ENCODE measurements around the gene GALT.
"Not testable (repeated sequence)": the region's sequence is repeated elsewhere in the genome, so short reads cannot be mapped to it uniquely, and the experiment has no call there.

Gene GALT

DNA sequence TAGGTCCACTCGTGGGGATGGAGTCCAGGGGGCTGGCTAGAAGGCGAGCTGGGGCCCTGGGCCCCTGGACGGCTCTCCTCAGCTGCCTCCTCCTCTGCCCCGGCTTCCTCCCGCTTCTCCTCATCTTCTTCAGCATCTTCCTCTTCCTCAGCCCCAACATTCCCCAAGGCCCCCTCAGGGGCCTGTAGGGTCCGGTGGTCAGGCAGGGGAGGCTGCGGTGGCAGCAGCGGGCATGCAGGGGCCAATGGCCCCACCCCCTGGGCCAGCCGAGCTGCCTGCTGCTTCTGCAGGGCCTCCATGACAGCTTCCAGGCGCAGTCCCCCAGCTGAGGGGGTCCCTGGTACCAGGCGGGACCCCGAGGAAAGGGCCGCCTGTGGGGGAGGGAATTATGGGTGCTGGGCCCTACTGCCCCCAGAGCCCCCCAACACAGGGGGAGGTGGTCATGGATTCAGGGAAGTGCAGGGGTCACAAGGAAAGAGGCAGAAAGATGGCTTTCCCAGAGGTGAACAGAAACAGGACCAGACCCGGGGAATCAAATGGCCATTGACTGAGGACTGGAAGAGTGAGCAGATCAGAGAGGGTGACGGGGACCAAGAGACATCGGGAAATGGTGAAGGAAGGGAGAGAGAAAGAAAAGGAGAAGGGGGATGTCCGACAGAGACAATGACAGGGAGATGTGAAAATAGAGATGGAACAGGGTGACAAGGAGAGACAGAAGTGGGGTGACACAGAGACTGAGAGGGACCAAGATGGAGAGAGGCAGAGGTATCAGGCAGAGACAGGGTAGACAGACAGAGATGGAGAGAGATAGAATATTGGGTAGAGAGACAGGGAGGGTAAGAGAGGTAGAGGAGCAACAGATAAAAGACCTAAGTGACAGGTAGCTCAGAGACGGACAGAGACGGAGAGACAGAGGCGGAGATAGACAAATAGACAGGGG, 18.5 kb upstream of the GALT start:
- DNase-seq, result no peak

DNA sequence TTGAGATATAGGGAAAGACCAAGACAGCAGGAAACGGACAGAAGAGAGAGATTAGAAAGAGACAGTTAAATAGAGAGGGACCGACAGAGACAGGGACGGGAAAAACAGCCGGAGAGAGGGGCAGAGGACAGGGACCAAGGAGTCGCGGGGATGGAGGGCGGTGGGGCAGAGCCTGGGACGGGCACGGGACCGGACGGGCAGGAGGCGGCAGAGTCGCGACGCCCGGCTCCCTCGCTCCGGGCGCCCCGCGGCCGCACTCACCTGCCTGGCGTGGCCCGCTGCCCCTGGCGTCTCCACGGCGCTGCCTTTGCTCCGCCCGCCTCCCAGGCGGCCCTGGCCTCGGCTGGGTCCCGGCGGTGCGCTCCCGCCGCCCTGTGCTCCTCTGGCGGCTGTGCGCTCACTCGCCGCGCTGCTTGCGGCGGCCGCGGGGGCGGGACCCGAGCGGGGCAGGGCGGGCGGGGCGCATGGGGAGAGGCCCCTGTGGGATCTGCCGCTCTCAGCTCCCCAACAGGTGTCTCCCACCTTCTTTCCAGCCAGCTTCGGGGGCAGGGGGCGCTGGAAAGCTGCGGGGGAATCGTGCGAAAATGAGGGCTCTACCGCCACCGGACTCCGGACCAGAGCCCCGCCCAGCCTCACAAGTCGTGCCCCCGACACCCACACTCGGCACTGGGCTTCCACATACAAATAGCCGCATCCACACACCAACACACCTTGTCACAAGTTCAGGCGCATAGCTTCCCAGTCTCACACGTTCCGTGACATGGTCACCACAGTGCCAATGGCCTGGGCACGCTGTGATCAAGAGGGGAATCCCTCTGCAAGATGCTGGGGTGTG, 17.6 kb upstream of the GALT start, which contains the start of gene ARID3C:
ARID3C (minus strand) TSS at position 411 of the 835 bp plus-strand sequence. CDS start 1,052 bp downstream, outside the sequence.
- no peak for DNase-seq

DNA sequence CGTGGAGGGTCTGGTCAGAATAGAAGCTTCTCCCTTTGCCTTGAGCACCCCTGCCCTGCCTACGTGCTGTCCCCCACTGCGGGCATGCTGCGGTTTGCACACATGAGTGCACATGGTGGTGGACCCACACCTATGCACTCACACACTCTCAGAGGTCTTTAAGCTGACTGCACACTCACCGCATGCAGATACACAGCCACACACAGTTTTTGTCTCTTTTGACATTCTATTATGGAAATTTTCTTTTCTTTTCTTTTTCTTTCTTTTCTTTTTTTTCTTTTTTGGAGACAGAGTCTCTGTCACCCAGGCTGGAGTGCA, 17.0 kb upstream of the GALT start:
- DNase-seq, result no peak

DNA sequence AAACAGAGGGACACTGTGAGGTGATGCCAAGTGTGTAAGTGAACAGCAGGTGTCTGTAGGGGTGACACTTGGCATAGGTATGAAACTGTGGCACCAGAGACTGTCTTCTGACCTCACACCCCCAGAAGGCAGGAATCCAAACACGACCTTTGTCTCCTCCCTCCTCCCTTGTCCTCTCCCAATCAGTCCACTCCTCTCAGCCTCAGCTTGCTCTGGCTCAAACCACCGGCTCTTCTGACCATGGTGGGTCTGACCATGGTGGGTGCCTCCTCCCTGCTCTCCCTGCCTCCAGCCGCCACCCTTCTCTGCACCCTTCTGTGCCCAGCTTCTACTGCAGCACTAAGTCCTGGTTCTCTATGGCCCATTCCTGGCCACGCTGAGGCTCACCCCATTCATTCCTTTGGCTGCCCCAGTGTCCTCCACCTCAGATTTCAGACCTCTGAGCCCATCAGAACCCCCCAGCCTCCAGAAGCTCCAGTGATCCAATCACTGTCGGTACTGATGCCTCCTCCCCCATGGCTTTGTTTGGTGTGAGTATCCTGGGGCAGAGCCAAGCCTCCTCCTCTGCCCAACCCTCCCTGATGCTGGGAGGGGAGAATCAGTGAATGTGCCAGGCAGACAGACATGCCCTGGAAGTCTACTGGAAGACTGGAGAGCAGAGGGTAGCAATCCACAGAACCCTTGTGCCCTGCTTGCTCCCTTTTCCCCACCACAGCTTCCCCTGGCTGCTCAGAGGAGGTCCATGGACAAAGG, 15.9 kb upstream of the GALT start:
- DNase-seq, result no peak

DNA sequence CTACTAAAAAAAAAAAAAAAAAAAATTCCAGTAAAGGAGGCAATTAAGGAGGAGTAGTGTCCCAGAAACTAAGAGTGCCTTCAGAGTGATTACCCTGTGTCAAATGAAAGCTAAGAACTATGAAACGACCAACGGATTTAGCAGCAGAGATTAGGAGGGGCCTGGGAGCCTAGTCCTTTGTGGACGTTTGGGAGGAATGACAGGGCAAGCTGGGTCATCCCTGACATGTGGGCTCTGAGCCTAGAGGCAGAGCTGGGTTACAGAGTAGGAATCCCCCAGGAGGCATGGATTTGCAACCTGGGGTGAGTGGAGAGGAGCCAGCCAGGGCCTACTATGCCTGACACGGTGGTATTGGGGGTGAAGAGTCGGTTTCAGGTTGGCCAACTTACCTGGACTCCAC, 13.3 kb upstream of the GALT start:
- no peak for DNase-seq

DNA sequence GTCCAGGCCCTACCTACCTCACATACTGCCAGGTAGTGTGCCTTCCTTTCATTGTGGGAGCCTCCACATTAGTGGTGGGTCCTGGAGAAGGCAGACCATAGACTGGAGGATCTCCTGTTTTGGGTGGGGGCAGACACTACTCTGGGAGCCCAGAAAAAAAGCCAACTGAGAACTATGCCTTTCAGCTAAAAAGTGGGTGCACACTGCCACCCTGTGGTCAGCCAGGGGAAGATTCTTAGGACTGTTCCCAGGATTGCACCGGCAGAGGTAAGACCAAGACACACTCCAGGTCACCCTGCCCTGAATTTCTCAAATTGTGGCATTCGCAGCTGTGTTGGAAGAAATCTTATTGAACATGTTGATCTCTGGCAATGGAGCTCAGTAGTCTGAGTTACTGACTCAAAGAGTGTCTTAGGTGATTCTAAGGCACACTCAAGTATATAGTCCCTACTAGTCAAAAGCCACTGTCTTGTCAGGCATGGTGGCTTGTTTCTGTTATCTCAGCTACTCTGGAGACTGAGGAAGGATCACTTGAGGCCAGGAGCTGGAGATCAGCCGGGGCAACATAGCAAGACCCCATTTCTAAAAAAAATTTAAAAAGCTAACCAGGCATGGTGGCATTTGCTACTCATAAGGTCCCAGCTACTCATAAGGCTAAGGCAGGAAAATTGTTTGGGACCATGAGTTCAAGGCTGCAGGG, 12.5 kb upstream of the GALT start:
- DNase-seq, result peak; percentile 61

DNA sequence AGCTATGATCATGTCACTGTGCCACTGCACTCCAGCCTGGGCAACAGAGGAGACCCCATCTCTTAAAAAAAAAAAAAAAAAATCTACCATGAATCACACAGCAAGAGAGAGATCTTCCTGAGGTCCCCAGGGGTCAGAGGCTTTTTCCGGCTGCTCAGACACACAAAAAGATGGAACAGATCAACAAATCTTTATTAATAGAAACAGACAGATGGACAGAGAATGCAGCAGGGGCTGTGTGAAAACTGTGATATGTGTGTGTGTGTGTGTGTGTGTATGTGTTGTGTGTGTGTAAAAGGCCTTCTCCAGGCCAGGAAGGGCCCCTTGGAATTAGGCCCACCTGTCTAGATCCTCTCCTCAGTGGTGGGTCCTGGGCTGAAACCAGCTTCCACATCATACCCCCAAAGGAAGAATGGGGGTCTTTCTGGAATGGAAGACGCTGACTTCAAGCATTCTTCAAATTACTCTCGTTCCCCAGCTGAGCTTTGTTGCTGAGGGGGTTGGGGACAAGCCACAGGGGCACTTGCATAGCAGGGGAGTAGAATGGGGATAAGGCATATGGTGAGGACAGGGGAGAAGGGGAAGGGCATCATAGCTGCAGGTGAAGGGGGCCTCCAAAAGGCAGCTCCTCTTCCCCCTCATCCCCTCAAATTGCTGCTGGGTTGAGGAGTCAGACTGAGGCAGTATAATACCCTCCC, 11.8 kb upstream of the GALT start:
- no peak for DNase-seq

DNA sequence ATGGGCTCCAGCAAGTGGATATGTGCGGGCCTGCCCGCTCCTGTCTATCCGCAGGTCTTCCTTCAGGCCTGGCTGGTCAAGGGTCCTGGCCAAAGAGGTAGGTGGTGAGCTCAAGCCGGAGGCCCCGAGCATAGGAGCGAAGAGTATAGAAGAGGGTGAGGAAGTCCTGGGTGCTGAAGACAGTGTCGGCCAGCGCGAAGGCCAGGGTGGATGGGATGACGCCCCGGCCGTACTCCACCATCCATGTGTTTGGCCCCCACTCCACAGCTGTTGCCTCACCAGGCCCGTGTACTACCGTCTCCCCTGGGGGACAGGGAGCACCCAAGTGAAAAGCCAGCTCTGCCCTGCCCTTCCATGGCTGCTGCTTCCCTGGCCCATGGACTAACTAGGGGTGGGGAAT, 10.9 kb upstream of the GALT start:
- DNase-seq, result no peak

DNA sequence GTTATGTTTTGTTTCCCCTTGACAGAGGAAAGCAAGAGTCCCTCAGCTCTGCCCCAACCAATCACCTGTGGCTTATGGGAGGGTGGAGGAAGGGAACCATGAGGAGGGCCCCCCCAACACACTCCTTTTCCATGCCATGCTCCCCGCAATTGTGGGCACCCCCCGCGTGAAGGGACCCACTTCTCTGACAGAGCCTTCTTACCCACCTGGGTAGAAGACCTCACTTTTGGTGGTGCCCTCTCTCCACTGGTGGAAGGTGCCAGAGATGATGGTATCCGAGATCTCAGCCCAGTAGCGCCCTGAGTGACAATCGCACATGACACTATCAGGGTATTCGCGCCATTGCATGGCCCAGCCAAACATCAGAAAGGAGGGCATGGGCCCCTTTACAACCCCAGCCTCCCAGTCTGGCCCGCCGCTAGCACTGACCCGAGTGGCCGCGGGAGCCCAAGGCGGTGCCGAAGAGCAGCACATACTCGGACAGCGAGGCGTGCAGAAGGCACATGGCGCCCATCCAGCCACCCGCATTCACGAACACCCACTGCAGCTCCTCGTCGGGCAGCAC, 9.6 kb upstream of the GALT start:
- no peak for DNase-seq

DNA sequence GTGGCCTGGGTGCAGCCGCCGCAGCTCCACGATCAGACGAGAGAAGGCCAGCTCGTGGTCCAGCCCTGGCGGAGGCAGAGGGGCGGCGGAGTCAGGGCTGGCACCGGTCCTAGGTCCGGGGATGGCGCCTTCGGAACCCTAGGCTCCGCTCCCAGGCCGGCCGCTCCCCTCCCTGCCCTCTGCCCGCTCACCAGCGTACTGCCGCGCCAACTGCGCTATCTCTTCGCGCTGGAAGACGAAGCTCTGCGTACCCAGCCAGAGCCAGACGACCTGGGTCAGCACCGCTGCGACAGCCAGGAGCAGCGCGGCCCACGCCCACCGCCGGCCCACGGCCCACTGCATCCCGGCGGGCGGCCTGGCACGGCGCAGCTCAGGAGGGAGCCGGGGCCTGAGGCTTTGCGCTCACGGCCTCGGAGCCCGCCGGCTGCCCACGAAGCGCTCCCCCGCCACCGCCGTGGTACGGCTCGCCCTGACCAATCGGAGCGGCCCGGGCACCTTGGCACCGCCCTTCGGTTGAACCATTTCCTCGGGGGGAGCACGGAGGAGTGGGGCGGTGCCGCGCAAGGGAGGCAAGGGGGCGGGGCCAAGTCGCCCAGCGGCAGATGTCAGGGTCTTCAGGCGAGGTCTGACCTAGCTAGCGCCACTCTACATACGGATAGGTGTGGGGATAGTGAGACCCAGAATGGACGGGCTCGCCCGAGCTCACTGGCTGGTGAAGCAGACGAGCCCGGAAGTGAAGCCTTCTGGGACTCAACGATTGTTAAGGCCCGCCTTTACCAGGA, 8.9 kb upstream of the GALT start, which contains the start of gene SIGMAR1:
SIGMAR1 (minus strand) TSS at position 432 of the 782 bp plus-strand sequence; CDS start at position 342, 90 bp downstream.
- DNase-seq, result peak; percentile 95

DNA sequence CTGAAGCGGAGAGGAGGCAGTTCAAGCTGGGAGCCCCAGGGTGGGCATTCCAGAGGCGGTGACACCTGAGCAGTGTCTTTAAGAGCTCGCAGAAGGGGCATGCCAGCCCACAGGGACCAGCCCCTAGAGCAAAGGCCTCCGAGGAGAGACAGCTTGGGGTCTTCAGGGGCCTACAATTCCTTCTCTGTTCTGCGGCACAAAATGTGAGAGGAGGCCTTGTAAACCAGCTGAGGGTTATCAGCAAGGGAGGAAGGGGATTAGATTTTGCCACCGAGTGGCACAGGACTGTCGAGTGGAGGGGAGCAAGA, 8.4 kb upstream of the GALT start:
- DNase-seq, result no peak

DNA sequence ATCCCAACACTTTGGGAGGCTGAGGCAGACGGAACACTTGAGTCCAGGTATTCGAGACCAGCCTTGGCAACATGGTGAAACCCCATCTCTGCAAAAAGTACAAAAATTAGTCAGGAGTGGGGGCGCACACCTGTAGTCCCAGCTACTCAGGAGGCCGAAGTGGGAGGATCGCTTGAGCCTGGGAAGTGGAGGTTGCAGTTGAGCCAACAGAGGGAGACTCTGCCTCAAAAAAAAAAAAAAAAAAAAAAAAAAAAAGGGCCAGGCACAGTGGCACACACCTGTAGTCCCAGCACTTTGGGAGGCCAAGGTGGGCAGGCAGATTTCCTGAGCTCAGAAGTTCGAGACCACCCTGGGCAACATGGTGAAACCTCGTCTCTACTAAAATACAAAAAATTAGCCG, 7.2 kb upstream of the GALT start:
- not testable (repeated sequence) for DNase-seq

DNA sequence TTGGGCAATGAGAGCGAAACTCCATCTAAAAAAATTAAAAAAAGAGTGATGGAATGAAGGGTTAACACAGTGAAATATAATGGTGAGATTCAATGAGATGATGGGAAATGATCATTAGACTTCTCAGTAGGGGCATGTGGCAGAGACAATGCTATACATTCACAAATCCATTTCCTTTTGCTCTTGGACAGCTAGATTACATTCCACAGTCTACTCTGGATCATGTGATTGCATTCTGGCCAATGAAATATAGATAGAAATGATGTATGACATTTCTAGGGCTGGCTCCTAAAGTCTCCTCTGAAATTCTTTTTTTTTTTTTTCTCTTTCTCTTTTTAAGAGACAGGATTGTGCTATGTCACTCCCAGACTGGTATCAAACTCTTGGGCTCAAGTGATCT, 3.8 kb upstream of the GALT start:
- DNase-seq, result no peak

DNA sequence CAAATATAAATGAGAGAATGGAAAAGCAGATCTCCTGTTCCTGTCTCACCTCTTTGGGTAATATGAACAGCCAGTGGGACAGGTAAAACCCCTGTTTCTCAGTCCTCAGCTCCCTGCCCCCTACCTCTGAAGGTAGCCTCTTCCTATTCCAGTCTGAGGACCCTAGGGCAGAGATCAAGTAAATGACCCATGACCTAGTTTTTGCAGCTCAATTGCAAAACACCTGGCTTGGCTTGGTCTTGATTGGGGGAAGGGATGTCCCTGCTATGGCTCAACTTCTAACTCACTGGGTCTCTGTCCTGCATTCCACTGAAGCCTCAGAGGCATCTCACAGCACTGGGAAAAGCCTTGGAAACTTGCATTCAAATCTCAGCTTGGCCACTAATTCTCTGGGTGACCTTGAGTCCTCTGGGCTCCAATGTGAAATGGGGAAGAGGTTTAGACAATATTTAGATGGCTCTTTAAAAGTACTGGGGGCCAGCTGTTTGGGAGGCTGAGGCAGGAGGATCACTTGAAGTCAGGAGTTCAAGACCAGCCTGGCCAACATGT, 1.6 kb upstream of the GALT start:
- DNase-seq, result no peak

DNA sequence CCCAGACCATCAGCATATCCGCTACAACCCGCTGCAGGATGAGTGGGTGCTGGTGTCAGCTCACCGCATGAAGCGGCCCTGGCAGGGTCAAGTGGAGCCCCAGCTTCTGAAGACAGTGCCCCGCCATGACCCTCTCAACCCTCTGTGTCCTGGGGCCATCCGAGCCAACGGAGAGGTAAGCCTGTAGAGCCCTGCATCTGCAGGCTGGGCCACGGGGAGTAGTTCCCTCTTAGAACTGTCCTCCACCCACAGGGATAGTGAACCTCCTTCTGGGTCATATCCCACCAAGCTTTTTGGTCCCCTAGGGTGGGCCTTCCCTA, 569 bp downstream of the GALT start:
- DNase-seq, result no peak

DNA sequence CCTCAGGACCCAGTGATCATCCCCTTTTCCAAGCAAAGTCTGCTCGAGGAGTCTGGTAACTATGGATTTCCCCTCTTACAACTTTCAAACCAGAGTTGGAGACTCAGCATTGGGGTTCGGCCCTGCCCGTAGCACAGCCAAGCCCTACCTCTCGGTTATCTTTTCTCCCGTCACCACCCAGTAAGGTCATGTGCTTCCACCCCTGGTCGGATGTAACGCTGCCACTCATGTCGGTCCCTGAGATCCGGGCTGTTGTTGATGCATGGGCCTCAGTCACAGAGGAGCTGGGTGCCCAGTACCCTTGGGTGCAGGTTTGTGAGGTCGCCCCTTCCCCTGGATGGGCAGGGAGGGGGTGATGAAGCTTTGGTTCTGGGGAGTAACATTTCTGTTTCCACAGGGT, 1.2 kb downstream of the GALT start:
- DNase-seq, result no peak

DNA sequence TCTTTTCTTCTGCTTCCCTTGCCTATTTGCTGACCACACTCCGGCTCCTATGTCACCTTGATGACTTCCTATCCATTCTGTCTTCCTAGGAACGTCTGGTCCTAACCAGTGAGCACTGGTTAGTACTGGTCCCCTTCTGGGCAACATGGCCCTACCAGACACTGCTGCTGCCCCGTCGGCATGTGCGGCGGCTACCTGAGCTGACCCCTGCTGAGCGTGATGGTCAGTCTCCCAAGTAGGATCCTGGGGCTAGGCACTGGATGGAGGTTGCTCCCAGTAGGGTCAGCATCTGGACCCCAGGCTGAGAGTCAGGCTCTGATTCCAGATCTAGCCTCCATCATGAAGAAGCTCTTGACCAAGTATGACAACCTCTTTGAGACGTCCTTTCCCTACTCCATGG, 2.2 kb downstream of the GALT start:
- no peak for DNase-seq

DNA sequence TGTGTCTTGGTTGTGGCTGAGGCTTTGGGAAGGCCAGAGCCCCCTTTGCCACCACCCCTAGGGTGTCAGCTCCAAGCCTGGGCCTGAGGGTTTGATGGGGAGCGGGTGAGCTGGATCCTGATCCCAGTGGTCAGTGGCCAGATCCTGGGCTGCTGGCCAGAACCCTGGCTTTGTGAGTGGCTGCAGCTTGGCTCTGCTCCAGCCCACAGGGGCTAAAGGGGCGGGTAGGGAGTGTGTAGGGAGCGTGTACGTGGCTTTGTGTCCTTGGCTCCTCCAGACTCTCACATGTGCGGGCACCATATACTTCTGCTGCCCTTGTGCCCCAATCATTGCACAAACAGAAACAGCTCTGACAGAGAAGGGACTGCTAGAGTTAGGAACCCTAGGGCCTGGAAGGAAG, 4.3 kb downstream of the GALT start:
- DNase-seq, result no peak

DNA sequence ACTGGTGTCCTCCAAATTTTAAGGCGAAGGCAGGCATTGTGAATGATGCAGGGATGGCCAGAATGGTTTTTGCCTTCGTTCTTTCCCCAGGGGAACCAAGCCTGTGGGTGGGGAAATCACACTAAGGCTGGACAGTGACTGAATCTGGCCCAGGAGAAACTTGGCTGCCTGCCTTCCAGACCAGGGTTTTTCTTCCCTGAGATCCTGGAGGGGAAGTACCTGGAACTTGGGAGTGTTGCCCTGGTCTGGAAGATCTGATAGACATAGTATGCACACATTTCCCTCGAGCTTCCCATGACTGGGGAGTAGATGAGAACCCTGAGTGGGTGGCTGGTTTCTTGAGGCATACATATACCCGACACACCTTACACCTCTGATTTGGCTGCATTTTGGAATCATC, 4.8 kb downstream of the GALT start:
- no peak for DNase-seq

DNA sequence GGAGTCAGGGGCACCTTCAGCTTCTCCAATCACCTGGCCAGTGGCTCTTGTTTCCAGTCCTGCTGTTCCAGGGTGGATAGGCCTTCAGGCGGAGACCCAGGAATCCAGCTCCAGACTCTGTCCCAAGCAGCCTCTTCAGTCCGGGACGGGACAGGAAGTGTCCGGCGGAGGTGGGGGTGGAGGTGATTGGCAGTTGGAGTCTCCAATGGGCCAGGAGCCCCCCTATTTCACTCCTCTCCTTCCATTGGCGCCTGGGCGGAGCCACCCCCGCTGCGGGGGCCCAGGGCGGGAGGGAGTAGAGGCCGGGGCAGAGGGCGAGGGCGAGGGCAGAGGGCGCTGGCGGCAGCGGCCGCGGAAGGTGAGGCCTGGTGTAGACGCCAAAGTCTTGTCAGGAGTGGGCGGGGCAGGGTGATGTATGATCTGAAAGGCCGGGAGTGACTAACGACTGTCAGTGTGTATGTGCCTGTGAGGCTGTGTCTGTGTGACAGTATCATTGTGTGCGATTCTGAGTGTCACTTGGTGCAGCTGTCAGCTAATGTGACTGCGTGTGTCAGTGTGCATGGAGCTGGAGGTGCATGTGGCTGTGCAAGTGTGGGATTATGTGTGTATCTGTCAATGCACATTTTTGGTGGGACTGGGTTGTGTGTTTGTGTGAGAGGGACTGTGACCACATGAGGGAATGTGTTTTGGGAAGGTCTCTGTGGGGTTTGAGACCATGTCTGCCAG, 5.6 kb downstream of the GALT start, which contains the start of gene IL11RA:
IL11RA (plus strand) TSS at position 310 of the 726 bp plus-strand sequence. CDS start 3,033 bp downstream, outside the sequence.
- DNase-seq, result peak; percentile 90

Data from fibroblast of skin of back (primary cell).